NCI-H2227 treated with DMSO at 0.1 percent for 48 hours (cell line): ENCODE results near the gene RASGRP2.
A peak's percentile ranks its signal among the peaks of the same experiment; 100 is the strongest.

Source experiments
- DNase-seq: peaks from one replicate; lab custom pipeline; 2025; lab: John Stamatoyannopoulos, UW

Gene RASGRP2

GRCh38 chr11:64755681-64756361, 11.9 kb upstream of the RASGRP2 start:
- no peak for DNase-seq

GRCh38 chr11:64754919-64755662, 11.1 kb upstream of the RASGRP2 start:
- no peak for DNase-seq

- no peak for DNase-seq
Observed at GRCh38 chr11:64754124-64754918, 10.4 kb upstream of the RASGRP2 start.

GRCh38 chr11:64753380-64754123, 9.6 kb upstream of the RASGRP2 start:
- no peak for DNase-seq

GRCh38 chr11:64753019-64753379, 9.1 kb upstream of the RASGRP2 start:
- DNase-seq, result no peak

- DNase-seq, result no peak
Observed at GRCh38 chr11:64752175-64752970, 8.4 kb upstream of the RASGRP2 start.

GRCh38 chr11:64751580-64751979, 7.6 kb upstream of the RASGRP2 start:
- DNase-seq, result no peak

GRCh38 chr11:64751136-64751535, 7.2 kb upstream of the RASGRP2 start:
- no peak for DNase-seq

GRCh38 chr11:64750361-64751054, 6.6 kb upstream of the RASGRP2 start:
- no peak for DNase-seq

GRCh38 chr11:64747961-64748665, 4.2 kb upstream of the RASGRP2 start:
- no peak for DNase-seq

GRCh38 chr11:64746486-64746885, 2.5 kb upstream of the RASGRP2 start:
- DNase-seq, result no peak

- DNase-seq, result peak; percentile 77
Observed at GRCh38 chr11:64745521-64746328, 1.8 kb upstream of the RASGRP2 start.

GRCh38 chr11:64745189-64745520, 1.2 kb upstream of the RASGRP2 start:
- no peak for DNase-seq

- no peak for DNase-seq
Observed at GRCh38 chr11:64744544-64745188, 724 bp upstream of the RASGRP2 start.

- no peak for DNase-seq
Observed at GRCh38 chr11:64742889-64743590, 902 bp downstream of the RASGRP2 start.

- no peak for DNase-seq
Observed at GRCh38 chr11:64742087-64742888, 1.7 kb downstream of the RASGRP2 start.

- DNase-seq, result no peak
Observed at GRCh38 chr11:64741375-64742086, 2.4 kb downstream of the RASGRP2 start.
